K562 treated with DMSO at 1 percent for 24 hours (cell line): ENCODE measurements around the gene TNPO2. TPM values are rescaled to one million over a fixed set of nuclear protein-coding genes. Genes with fewer than 3 reads are reported as not detected.

Experiments
- total RNA-seq: library from RNA; unstranded; fragments of 300-600 nt; gene quantifications from 2 replicates; pipeline ENCODE4 v1.2.3, GENCODE V29; 2022; ENCODE audit warnings: low read depth; ENCODE audit not compliant: insufficient read depth

The TNPO2 gene
- total RNA-seq, result 32.6 and 33.0 TPM in 2 replicates

DNA sequence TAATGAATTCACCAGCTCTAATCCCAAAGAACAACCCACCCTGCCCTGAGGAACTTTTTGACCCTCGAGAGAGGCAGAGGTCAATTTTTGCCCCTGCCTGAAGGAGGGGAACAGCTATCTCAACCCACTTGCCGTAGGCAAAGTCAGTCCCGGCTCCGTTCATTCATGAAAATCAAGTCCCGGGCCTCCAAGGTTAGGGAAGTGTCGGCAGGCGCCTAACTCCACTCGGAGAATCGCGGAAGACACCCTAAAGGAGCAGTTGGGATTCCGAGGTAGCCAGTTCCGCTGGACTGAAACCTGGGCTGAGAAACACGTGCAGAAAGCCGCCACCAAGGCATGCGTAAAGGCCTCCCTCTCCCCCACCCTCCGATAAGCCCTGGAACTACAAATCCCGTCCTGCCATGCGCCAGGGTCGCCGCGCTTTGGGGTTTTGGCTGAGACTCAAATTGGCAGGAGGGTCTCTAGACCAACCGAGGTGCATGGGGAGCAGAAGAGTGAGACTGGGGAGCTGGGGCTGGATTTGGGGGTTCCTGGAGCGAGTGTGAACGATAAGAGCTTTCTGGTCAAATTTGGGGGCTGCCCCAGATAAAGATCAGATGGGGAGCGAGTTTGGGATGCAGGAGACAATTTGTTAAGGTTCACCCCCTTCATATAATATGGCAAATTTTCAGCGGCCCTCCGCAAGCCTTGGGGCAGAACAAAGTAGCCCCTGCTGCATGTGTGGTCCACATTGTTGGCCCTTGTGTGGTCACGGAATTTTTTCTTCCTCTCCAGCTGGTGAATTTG lies at the start of gene TNPO2:
TNPO2 (minus strand) TSS at position 292 of the 786 bp plus-strand sequence. CDS start 2,955 bp downstream, outside the sequence.

DNA sequence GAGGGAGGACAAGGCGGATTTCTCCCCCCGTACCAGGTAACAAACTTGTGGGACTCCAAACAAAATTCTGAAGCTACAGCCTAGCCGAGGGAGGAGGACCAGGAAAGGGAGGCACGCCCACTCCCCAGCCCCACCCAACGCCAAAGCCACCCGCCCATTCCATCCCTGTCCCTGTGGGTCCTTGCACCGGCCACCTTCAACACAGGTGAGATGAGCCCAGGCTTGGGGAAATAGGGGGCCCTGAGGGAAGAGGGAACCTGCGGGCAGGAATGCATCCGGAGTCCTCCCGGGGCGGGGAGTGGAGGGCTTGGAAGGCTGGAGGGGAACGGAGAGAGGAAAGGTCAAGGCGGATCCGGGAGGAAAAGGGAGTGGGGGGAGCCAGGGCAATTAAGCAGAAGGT lies 27.9 kb upstream of the TNPO2 start, which contains the start of gene BEST2:
BEST2 (plus strand) TSS at position 157 of the 400 bp plus-strand sequence. CDS start 802 bp downstream, outside the sequence.

DNA sequence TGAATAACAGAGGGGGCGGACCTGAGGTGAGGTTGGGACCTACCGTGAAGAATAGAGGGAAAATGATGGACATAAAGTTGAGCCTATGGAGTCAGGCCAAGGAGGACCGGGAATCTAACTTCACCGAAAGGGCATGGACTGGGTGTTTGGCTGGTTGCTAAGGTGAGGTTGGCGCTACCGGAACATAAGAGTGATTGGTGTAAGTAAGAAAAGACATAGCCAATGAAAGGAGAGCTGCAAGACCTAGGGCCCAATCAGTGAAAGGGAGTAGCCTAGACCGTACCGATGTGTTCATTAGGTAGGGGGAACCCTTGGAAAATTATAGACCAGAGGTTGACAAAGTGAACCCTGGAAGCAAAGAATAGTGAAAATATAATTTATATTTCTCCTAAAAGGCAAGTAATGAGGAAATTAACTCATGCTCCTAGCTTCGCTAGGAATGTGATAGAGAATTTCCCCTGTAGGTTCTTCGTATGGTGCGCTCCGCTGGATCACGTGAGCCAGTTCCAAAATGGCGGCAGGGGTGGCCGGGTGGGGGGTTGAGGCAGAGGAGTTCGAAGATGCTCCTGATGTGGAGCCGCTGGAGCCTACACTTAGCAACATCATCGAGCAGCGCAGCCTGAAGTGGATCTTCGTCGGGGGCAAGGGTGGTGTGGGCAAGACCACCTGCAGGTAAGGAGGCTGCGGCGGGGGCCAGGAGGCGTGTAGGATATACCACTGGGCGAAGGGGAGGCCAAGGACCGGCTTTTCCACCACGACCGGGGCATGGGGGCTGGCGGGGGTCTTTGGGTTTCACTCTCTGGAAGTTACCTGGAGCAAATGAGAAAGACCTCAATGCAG lies 13.5 kb upstream of the TNPO2 start, which contains the start of gene GET3:
GET3 (plus strand) TSS at position 503 of the 840 bp plus-strand sequence; CDS start at position 512, 9 bp downstream.

DNA sequence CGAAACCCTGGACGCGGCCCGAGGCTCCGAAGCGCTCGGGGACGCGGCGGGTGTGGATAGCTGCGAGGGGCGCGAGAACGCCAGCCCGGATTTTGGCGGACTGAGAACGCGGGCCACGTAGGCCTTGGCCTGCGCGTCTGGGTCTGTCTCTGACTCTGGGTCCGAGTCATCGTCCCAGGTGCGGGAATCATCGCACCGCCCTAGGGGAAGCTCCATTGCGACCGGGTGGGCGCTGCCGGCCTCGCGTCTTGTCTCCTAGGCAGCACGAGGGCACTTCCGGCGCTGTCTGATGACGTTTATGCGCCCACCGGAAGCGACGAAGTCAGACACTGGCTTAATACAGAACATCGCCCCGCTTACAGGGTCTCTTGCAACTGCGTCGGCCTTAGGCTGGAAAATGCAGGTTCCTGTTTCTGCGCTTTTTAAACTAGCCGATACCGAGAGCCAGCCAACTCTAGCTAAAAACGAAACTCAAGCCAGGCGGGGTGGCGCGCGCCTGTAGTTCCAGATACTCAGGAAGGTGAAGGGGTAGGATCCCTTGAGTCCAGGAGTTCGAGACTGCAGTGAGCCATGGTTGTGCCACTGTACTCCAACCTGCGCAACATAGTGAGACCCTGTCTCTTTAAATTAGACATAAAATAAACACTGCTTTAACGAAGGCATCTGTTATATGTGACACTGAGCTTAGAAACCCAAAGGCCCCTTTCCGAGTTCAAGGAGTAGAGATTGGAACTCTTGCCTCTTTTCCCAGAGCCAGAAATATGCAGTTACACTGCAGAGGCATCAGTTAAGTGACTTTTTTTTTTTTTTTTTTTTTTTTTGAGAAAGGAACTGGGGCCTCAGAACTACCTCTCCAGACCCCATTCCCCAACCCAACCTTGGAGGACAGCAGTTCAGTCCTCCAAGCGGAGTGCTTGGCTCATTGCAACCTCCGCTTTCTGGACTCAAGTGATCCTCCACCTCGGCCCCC lies 27.1 kb downstream of the TNPO2 start, which contains the start of gene FBXW9:
FBXW9 (minus strand) TSS at position 266 of the 970 bp plus-strand sequence; CDS start at position 216, 50 bp downstream.

DNA sequence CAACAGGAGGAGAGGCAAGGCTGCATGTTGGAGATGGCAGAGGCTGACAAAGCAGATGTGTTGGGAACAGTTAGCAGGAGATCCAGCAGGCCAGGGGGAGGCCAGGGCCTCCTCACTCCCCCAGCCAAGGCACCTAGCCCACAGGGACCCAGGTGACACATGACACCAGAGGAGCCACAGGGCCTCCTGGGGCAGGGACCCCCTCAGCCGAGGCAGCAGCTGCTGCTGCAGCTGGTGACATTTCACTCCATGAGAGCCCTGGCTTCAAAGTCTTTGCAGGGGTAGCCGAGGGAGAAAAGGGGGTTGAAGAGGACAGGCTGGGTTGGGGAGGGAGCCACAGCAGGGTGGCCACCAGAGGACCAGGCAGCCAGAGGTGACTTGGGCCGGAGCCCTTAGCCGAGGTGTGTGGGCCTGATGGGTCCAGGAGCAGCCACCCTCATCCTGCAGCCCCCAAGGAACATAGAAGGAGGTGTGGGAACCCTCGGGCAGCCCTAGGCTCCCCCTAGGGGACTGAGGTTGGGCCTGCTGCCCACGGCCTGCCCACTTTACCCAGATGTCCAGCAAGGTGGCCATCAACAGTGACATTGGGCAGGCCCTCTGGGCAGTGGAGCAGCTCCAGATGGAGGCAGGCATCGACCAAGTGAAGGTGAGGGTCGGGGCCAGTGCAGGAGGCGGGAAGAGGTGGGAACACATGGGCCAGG lies 36.1 kb downstream of the TNPO2 start, which contains the start of gene GNG14:
GNG14 (plus strand) TSS at position 503 of the 701 bp plus-strand sequence; CDS start at position 554, 51 bp downstream.

DNA sequence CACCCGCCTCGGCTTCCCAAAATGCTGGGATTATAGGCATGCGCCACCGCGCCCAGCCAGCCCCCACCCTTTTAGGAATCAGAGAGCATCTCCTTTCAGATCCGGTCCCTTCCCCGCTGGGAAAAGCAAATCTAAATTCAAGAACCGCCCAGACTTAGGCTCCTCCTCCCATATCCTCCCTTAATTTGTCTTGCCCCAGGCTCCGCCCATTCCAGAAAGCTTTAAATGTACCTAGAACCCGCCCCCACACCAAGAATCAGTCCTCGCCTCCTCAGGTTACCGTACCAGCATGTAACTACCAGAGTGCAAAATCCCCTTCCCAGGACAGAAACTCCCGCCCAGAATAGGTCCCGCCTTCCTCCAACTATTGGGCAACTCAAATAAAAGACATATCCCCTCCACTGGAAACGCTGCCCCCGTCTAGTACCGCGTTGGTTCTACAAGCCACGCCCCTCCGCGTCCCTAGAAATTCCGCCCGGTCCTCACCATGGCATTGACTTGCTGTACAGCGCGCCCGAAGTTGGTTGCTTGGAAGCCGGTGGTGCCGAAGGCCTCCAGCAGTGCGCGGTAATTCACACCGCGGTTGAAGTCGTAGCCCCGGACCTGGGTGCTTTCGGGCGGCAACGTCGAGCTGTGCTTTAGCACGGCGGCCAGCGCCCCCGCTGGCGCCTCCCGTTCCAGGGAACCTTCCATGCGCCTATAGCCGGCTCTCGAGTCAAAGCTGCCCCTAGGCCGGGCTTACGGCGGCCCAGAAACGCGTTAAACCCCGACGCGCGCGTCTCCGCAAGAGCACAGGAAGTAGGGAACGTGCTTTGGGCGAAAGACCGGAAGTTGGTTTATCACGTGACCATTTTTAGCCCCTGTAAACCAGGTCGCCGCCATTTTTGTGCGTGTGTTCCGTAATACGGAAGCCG lies 42.4 kb downstream of the TNPO2 start, which contains the start of gene DHPS:
DHPS (minus strand) TSS at position 807 of the 914 bp plus-strand sequence; CDS start at position 693, 114 bp downstream.

DNA sequence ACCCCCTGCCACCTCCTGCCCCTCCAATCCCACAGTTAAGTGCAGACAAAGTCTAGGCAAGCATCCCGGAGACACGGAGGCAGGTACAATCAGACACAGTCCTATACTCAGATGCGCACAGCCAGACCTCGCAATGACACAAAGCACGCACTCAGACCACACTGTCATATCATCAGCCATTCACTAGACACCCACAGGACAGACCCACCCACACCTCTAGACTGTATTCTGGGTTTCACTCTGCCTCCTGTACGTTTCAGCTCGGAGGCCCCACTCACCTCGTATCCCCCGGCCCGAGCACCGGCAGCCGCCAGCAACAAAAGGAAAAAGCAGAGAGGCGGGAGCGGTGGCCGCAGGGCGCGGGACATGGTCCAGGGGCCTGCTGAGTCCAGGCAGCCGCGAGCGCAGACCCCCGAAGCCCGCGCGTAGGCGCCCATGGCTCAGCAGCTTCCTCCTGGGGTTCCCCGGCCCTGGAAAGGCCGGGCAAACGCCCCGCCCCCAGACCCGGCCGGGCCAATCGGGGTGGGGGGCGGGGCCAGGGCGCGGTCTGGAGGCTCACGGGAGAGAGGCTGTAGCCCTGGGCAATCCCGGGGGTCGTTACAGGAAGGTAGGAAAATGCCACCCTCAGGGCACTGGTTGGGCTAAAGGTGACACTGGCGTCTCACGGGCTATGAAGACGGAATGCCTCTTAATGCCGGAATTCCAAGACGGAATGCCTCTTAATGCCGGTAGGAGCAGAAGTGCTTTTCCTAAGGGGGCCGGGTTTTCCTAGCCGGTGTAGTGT lies 57.3 kb downstream of the TNPO2 start, which contains the start of the genes MAN2B1 and WDR83:
MAN2B1 (minus strand) TSS at position 478 of the 784 bp plus-strand sequence; CDS start at position 437, 41 bp downstream.
WDR83 (plus strand) TSS at position 543 of the 784 bp plus-strand sequence. CDS start 2,984 bp downstream, outside the sequence.

Other genes starting within 250 kb of the TNPO2 start
- 0.20 and 0.23 TPM in 2 replicates for gene ZNF709, start 239.1 kb downstream of the TNPO2 start, total RNA-seq
- 1.6 and 3.8 TPM in 2 replicates for gene ZNF564, start 172.4 kb downstream of the TNPO2 start, total RNA-seq
- gene ZNF490, start 113.1 kb downstream of the TNPO2 start, total RNA-seq, result 1.3 and 1.6 TPM in 2 replicates
- 4.3 and 4.7 TPM in 2 replicates for gene ZNF791, start 113.0 kb downstream of the TNPO2 start, total RNA-seq
- 124 and 142 TPM in 2 replicates for gene MAN2B1, start 57.2 kb downstream of the TNPO2 start, total RNA-seq
- 17.4 and 22.1 TPM in 2 replicates for gene WDR83, start 57.1 kb downstream of the TNPO2 start, total RNA-seq
- 111 and 114 TPM in 2 replicates for gene DHPS, start 42.1 kb downstream of the TNPO2 start, total RNA-seq
- not detected in 2 replicates for gene GNG14, start 35.9 kb downstream of the TNPO2 start, total RNA-seq
- 15.3 and 19.5 TPM in 2 replicates for gene FBXW9, start 27.3 kb downstream of the TNPO2 start, total RNA-seq
- 485 and 496 TPM in 2 replicates for gene TRIR, start 10.8 kb upstream of the TNPO2 start, total RNA-seq
- gene GET3, start 13.6 kb upstream of the TNPO2 start, total RNA-seq, result 92.4 and 109 TPM in 2 replicates
- not detected in 2 replicates for gene BEST2, start 27.9 kb upstream of the TNPO2 start, total RNA-seq
- gene HOOK2, start 51.6 kb upstream of the TNPO2 start, total RNA-seq, result 23.8 and 27.0 TPM in 2 replicates
- 130 and 136 TPM in 2 replicates for gene JUNB, start 67.6 kb upstream of the TNPO2 start, total RNA-seq
- 388 and 416 TPM in 2 replicates for gene PRDX2, start 77.9 kb upstream of the TNPO2 start, total RNA-seq
- gene THSD8, start 78.1 kb upstream of the TNPO2 start, total RNA-seq, result 0.85 TPM in 1 of 2 replicates, not detected in the other
- 86.0 and 110 TPM in 2 replicates for gene RNASEH2A, start 82.7 kb upstream of the TNPO2 start, total RNA-seq
- gene RTBDN, start 110.6 kb upstream of the TNPO2 start, total RNA-seq, result 2.0 and 3.5 TPM in 2 replicates
- 7.8 and 9.5 TPM in 2 replicates for gene MAST1, start 114.6 kb upstream of the TNPO2 start, total RNA-seq
- 157 TPM in 2 replicates for gene DNASE2, start 157.5 kb upstream of the TNPO2 start, total RNA-seq
- gene KLF1, start 163.3 kb upstream of the TNPO2 start, total RNA-seq, result 33.8 and 46.8 TPM in 2 replicates
- 17.5 and 23.0 TPM in 2 replicates for gene GCDH, start 167.2 kb upstream of the TNPO2 start, total RNA-seq
- 2.3 and 5.5 TPM in 2 replicates for gene SYCE2, start 195.4 kb upstream of the TNPO2 start, total RNA-seq
- gene FARSA, start 209.8 kb upstream of the TNPO2 start, total RNA-seq, result 148 and 157 TPM in 2 replicates
- 582 and 601 TPM in 2 replicates for gene CALR, start 214.7 kb upstream of the TNPO2 start, total RNA-seq
- 158 and 166 TPM in 2 replicates for gene RAD23A, start 221.9 kb upstream of the TNPO2 start, total RNA-seq
- 44.0 and 48.0 TPM in 2 replicates for gene GADD45GIP1, start 233.3 kb upstream of the TNPO2 start, total RNA-seq
- 0.14 TPM in 1 of 2 replicates, not detected in the other for gene DAND5, start 245.6 kb upstream of the TNPO2 start, total RNA-seq